ENCODE results near the gene SBF2.

Gene SBF2

GRCh38 chr11:10076458-10077141, 217.4 kb downstream of the SBF2 start:
- peak; percentile 41 for DNase-seq (ENCODE audit: low read depth)
- H3K4me3 ChIP-seq (ENCODE audit: low read length), result no peak overlapping the region
- TF ChIP-seq CTCF (IDR thresholded peaks at IDR 0.05; ENCODE audit: insufficient read depth, low read depth, low read length, missing control alignments), result peak; percentile 49

- no peak for DNase-seq (ENCODE audit: low read depth)
- H3K4me3 ChIP-seq (ENCODE audit: low read length), result no peak overlapping the region
- no peak for TF ChIP-seq CTCF (IDR thresholded peaks at IDR 0.05; ENCODE audit: insufficient read depth, low read depth, low read length, missing control alignments)
These were observed 218.9 kb downstream of the SBF2 start for GRCh38 chr11:10075141-10075540.

GRCh38 chr11:10072841-10073240, 221.2 kb downstream of the SBF2 start:
- no peak for TF ChIP-seq CTCF (IDR thresholded peaks at IDR 0.05; ENCODE audit: insufficient read depth, low read depth, low read length, missing control alignments)
- H3K4me3 ChIP-seq (ENCODE audit: low read length), result no peak overlapping the region
- DNase-seq (ENCODE audit: low read depth), result peak; percentile 13

GRCh38 chr11:10072142-10072541, 221.9 kb downstream of the SBF2 start:
- H3K4me3 ChIP-seq (ENCODE audit: low read length), result no peak overlapping the region
- no peak for TF ChIP-seq CTCF (IDR thresholded peaks at IDR 0.05; ENCODE audit: insufficient read depth, low read depth, low read length, missing control alignments)
- DNase-seq (ENCODE audit: low read depth), result no peak

- no peak for DNase-seq (ENCODE audit: low read depth)
- H3K4me3 ChIP-seq (ENCODE audit: low read length), result no peak overlapping the region
- no peak for TF ChIP-seq CTCF (IDR thresholded peaks at IDR 0.05; ENCODE audit: insufficient read depth, low read depth, low read length, missing control alignments)
These were observed 226.3 kb downstream of the SBF2 start for GRCh38 chr11:10067629-10068300.

- DNase-seq (ENCODE audit: low read depth), result no peak
- no peak for TF ChIP-seq CTCF (IDR thresholded peaks at IDR 0.05; ENCODE audit: insufficient read depth, low read depth, low read length, missing control alignments)
- H3K4me3 ChIP-seq (ENCODE audit: low read length), result no peak overlapping the region
These were observed 227.6 kb downstream of the SBF2 start for GRCh38 chr11:10066441-10066840.

GRCh38 chr11:10064828-10065227, 229.2 kb downstream of the SBF2 start:
- no peak for TF ChIP-seq CTCF (IDR thresholded peaks at IDR 0.05; ENCODE audit: insufficient read depth, low read depth, low read length, missing control alignments)
- H3K4me3 ChIP-seq (ENCODE audit: low read length), result no peak overlapping the region
- DNase-seq (ENCODE audit: low read depth), result no peak
